Esophagus squamous epithelium (tissue), 4 donors: ENCODE data around the gene PSMB9.

Experiments
- CTCF ChIP-seq, 6 experiments: fragments of 450-650 bp in 4 of 6; fragments of 200-600 bp in 2 of 6; sonication (generic) in 2 of 6; IDR thresholded peaks; one replicate each; pipeline ENCODE4 v1.5.1; 2016 to 2019; ENCODE audit warnings: antibody characterized with exemption in 6 of 6, mild to moderate bottlenecking in 4 of 6, moderate library complexity in 4 of 6
- POLR2A ChIP-seq, 4 donors: fragments of 450-650 bp; IDR thresholded peaks; one replicate each; pipeline ENCODE4 v1.6.1; 2017; ENCODE audit warnings: antibody characterized with exemption in 4 of 4, mild to moderate bottlenecking in 4 of 4, moderate library complexity in 3 of 4

- TF ChIP-seq CTCF (IDR thresholded peaks at IDR 0.05) (no peak), POLR2A (IDR thresholded peaks at IDR 0.05) (no peak)
These were observed 51.1 kb downstream of the PSMB9 start for GRCh38 chr6:32905078-32905477.
